Erythroblast (primary cell): ENCODE measurements around the gene RGS7BP.

Experiments used
- GATA1 ChIP-seq: IDR thresholded peaks from 2 replicates; pipeline ENCODE4 v1.6.1; 2011; ENCODE audit warnings: low read depth, mild to moderate bottlenecking, control low read depth, low read length, moderate library complexity
- POLR2A ChIP-seq: IDR thresholded peaks from 2 replicates; pipeline ENCODE4 v1.6.1; 2011; ENCODE audit warnings: mild to moderate bottlenecking, low read length

- TF ChIP-seq POLR2A = no peak
- TF ChIP-seq GATA1 = no peak
Observed at GRCh38 chr5:64534033-64534432, 28.2 kb downstream of the RGS7BP start.
